ENCODE data around the gene PPID.
"Not testable (repeated sequence)": the region's sequence is repeated elsewhere in the genome, so short reads cannot be mapped to it uniquely, and the experiment has no call there.

Gene PPID

DNA sequence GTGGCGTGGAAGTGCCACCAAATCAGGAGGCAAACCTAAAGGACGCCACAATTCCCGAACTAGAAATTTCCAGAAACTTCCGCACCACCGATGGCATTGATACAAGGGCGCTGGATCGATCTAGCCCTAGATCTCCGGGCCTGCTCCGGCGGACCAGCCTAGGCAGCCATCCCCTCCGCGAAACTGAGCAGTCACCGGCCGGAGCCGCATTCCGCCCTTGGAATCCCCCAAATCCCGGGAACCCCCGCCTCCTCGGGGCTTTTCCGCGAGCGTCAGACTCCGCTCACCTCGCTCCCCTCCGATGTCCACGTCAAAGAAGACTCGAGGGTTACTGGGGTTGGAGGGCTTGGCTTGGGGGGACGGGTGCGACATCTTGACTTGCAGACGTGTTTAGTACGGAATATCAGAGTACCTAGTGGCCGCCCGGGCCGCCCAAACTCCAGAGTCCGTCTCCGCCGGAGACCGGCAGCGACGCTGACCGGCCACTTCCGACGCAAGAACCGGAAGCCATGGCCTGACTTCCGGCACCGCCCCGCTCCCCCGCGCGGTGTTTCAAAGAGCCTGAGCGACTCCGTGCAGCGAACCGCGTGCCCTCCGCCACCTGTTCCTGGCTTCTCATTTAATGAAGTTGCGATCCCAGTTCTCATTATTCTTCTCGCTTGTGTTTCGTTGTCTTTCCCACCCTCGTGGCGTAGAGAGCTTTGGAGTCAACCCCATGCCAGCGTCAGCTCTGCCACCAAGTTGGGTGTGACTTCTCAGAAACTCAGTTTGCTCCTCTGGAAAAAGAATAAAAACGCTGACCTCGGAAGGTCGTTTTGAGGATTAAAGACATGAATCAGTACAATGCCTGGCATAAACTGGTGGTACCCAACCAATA is at the start of gene PPID:
Gene PPID (minus strand): TSS at position 480 of the 877 bp plus-strand sequence. CDS start 108 bp downstream, at position 372.
- DNase-seq (ENCODE audit: low read depth), result peak; percentile 70

- DNase-seq (ENCODE audit: low read depth), result no peak
Measured at GRCh38 chr4:158771776-158772175, 48.6 kb upstream of the PPID start.

GRCh38 chr4:158770671-158771070 is 47.5 kb upstream of the PPID start:
- no peak for DNase-seq (ENCODE audit: low read depth)

DNA sequence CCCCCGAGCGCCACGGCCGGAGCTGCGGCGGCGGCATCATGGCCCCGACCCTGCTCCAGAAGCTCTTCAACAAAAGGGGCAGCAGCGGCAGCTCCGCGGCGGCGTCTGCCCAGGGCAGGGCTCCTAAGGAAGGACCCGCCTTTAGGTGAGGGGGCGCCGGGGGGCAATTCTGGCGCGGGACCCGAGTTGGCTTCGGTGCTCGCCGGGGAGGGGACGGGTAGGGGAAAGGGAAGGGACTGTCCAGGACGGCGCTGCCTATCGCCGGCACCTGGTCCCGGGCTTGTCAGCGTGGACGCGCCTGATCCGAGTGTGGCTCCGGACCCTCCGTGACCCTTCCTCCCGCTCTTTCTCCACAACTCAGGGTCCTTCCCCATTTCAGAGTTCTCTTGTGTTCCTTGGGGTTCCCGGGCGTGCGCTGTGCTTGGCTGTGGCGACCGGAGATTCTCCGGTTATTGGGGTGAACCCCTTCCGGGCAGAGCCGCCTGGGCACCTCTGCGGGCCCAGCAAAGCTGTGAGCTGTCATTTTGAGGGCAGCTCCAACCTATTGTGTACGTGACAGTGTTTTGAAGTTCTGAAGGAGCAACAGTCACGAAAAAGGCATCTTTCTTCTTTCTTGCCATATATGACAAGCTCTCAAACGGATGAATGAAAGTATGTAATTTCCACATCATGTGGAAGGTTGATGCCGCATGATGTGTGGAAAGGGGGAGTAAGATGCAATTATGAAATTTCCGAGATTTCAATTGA is 46.2 kb upstream of the PPID start:
- peak; percentile 4 for DNase-seq (ENCODE audit: low read depth)

DNA sequence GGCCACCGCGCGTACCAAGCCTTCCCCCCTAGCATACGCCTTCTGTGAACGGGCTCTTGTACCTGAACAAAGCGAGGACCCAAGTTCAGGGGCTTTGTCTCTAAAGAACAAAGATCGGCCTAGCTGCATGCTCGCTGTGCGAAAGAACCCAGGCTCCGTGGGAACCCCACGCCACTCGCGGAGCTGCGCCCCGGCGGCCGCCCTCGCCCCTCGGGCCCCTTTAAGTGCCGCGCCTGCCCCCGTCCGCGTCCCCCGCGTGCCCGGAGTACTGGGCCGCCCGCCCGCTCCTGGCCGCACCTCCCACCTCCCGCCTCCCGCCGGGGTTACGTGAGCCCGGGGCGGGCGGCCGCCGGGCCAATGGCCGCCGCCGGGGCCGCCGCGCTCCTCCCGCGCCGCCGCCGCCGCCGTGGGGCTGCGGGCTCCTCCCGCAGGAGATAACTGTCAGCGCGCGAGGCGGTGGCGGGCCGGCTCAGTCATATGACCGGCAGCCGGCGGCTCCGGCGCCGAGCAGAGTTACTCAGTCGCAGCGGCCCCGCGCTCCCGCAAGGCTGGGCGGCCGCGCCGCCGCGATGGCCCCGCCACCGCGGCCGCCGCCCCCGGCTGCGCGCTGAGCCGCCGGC is 45.5 kb upstream of the PPID start, which contains the start of gene FNIP2:
Gene FNIP2 (plus strand): TSS at position 472 of the 620 bp plus-strand sequence. CDS start 187 bp downstream, outside the sequence.
- peak; percentile 51 for DNase-seq (ENCODE audit: low read depth)

- DNase-seq (ENCODE audit: low read depth), result no peak
Measured at GRCh38 chr4:158767451-158767850, 44.3 kb upstream of the PPID start.

DNA sequence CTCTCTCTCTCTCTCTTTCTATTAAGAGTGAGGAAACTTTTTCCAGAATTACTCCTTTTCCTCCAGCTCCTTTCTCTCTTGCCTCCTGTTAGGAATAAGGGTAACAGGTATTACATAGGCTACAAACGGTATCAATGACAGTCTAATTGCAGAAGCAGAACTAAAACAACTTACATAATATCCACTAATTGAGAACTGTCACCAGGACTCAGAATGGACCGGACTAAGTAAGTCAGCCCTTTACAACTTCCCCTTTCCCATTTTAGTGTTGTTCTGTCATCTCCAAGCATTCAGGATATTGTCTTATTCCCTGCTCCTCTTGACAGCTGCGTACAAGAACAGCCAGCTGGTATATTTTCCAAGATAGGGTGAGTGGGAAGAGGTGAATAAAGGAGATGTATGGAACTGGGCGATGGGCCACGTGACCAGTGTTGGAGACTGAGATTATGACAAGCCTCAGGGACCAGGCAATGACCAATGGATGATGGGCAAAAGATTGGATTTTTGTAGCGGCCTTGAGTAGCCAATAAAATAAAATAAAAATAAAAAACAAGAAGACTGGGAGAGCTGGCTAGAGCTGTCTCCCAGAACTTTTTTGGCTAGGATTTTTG is 43.3 kb upstream of the PPID start:
- no peak for DNase-seq (ENCODE audit: low read depth)

GRCh38 chr4:158763462-158763861 is 40.3 kb upstream of the PPID start:
- no peak for DNase-seq (ENCODE audit: low read depth)

DNA sequence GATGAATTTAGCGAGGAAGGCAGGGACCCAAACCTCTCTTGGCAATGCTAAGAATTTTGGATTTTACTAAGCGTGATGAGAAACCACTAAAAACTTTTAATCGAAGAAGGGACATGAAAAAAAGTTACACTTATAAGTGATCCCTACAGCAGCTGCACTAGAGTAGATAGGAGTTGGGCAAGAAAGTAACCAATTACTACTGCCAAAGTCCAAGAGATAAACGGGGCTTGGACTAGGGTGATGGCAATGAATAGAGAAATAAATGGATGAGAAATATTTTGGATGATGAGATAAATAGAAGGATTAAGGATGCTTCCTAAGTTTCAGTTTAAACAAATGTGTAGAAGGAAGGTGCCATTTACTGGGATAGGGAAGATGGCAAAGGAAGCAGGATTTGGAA is 39.4 kb upstream of the PPID start:
- no peak for DNase-seq (ENCODE audit: low read depth)

DNA sequence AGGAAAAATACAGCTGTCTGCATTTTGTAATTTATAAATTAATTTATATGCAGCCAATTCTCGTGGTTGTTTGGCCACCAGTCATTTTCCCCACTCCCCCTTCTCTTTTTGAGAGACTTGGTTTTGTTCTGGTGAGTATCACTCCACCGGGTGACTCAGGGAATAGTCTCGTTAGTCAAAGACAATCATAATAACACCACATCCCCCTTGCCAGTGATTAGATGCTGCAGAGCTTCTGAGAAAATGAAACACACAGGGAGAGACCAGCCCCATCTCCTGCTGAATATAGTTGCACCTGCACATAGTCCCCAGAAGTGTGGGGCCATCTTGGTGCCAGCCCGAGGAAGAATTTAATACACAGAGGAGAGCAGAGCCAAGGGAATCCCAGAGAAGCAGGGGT is 37.7 kb upstream of the PPID start:
- DNase-seq (ENCODE audit: low read depth), result no peak

DNA sequence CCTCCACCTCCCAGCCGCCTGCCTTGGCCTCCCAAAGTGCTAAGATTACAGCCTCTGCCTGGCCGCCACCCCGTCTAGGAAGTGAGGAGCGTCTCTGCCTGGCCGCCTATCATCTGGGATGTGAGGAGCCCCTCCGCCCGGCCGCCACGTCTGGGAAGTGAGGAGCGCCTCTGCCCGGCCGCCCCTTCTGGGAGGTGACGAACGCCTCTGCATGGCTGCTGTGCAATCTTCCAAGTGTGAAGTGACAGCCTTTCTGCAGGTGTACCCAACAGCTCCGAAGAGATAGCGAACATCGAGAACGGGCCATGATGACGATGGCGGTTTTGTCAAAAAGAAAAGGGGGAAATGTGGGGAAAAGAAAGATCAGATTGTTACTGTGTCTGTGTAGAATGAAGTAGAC is 36.3 kb upstream of the PPID start:
- DNase-seq (ENCODE audit: low read depth), result not testable (repeated sequence)

GRCh38 chr4:158758703-158759102 is 35.5 kb upstream of the PPID start:
- DNase-seq (ENCODE audit: low read depth), result no peak

- no peak for DNase-seq (ENCODE audit: low read depth)
Measured at GRCh38 chr4:158758142-158758541, 34.9 kb upstream of the PPID start.

GRCh38 chr4:158756588-158756987 is 33.4 kb upstream of the PPID start:
- DNase-seq (ENCODE audit: low read depth), result no peak

DNA sequence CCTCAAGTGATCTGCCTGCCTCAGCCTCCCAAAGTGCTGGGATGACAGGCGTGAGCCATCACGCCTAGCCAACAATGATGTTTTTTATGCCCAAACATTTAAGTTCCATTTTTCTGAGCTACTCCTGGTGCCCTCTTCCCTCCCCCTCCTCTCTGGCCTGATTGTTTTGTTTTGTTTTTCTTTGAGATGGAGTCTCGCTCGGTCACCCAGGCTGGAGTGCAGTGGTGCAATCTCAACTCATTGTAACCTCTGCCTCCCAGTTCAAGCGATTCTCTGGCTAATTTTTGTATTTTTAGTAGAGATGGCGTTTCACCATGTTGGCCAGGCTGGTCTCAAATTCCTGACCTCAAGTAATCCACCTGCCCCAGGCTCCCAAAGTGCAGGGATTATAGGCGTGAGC is 32.6 kb upstream of the PPID start:
- DNase-seq (ENCODE audit: low read depth), result not testable (repeated sequence)

- DNase-seq (ENCODE audit: low read depth), result no peak
Measured at GRCh38 chr4:158754385-158755180, 31.4 kb upstream of the PPID start.

DNA sequence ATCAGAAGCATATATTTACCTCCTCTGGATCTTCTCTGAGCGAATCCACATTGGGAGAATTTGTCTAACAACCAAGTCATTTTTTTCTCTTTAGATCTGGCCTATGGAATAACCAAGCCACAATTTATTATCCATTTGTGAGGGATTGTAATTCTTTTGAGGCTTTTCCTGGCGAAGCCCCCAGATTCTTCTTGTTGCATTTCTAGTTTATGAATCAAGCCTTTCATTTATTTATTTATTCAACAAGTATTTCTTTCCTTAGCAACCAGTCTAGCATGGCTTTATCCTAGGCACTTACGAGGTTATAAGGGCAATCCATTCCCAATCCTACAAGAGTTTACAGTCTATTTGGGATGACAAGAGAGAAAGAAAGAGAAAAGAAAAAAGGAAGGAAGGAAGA is 27.2 kb upstream of the PPID start:
- no peak for DNase-seq (ENCODE audit: low read depth)

GRCh38 chr4:158746537-158746936 is 23.3 kb upstream of the PPID start:
- not testable (repeated sequence) for DNase-seq (ENCODE audit: low read depth)

- DNase-seq (ENCODE audit: low read depth), result no peak
Measured at GRCh38 chr4:158741326-158742021, 18.3 kb upstream of the PPID start.

- no peak for DNase-seq (ENCODE audit: low read depth)
Measured at GRCh38 chr4:158739600-158739999, 16.4 kb upstream of the PPID start.

- no peak for DNase-seq (ENCODE audit: low read depth)
Measured at GRCh38 chr4:158738866-158739265, 15.7 kb upstream of the PPID start.

Data from activated gamma-delta T cell treated with anti-CD3 and anti-CD28 coated beads, Interleukin-2, amount 50 U/mL, for 16 hours (primary cell).